ENCODE results near the gene CCDC38. TPM values are rescaled to one million over a fixed set of nuclear protein-coding genes. Genes with fewer than 3 reads are reported as not detected.
"Not testable (repeated sequence)": the region's sequence is repeated elsewhere in the genome, so short reads cannot be mapped to it uniquely, and the experiment has no call there.

The CCDC38 gene
- total and polyA plus RNA-seq, 9 of the 15 experiments (the other 6 are each of a cell fraction or from before 2014, with no cell fraction given) = not detected

- FAIRE-seq; CTCF ChIA-PET (ENCODE audit: low intra/inter-chr PET ratio); DNase-seq (ENCODE audit: extremely low read depth in 1 of 4, low spot score in 3 of 4); H2AFZ ChIP-seq (ENCODE audit: low read depth, low read length); H3K4me1 ChIP-seq (replicated peaks in 1 of 2; ENCODE audit: control insufficient read depth in 2 of 2, insufficient read depth in 2 of 2, low read length in 2 of 2); H3K27ac ChIP-seq (ENCODE audit: extremely low read depth, low read depth, low read length); in situ Hi-C loops (cut with MboI); intact Hi-C loops (cut with micrococcal nuclease); H3K9me3 ChIP-seq (replicated peaks; ENCODE audit: control insufficient read depth, insufficient read depth, low read depth, low read length); ATAC-seq; H3K9me1 ChIP-seq (ENCODE audit: control insufficient read depth, insufficient read depth, low read length); BruUV-seq (replicated peaks); H3K79me2 ChIP-seq (ENCODE audit: control insufficient read depth, insufficient read depth, low read length); H3K36me3 ChIP-seq (ENCODE audit: control insufficient read depth, insufficient read depth, low read length); H3K9ac ChIP-seq (ENCODE audit: insufficient read depth in 1 of 2, low read depth in 2 of 2, low read length in 2 of 2); H3K4me3 ChIP-seq; POLR2A ChIA-PET; H4K20me1 ChIP-seq (replicated peaks; ENCODE audit: control insufficient read depth, insufficient read depth, low read length): not testable (repeated sequence)
- H3K4me2 ChIP-seq (ENCODE audit: insufficient read depth, low read length) = peak overlapping the region; percentile 24; the same call in 1 of the 2 replicates
- 7% methylated on average over 7 of the region's 12 CpGs for WGBS (ENCODE audit: insufficient coverage, low coverage, missing lambda C conversion rate)
- peaks cover 10 to 18% of the 10 kb centered on the region in 2 experiments; a peak in 4 of 5 replicates for H3K27me3 ChIP-seq (ENCODE audit: control insufficient read depth in 2 of 2, insufficient read depth in 2 of 2, low read length in 2 of 2)
- TF ChIP-seq TFE3 (CRISPR knock-in tag; IDR thresholded peaks at IDR 0.05) (peak; percentile 24; the same call in 1 of the 2 replicates), BHLHE40 (IDR thresholded peaks at IDR 0.05; ENCODE audit: low read length) (peak; percentile 48; the same call in 1 of the 2 replicates), USF2 (CRISPR knock-in tag; IDR thresholded peaks at IDR 0.05) (peak; percentile 47; the same call in 1 of the 2 replicates)
Measured at GRCh38 chr12:95842426-95842825, 100.0 kb downstream of the CCDC38 start.
